ENCODE results near the gene SLC12A8. TPM values are rescaled to one million over a fixed set of nuclear protein-coding genes. Genes with fewer than 3 reads are reported as not detected.

SLC12A8 gene
- total RNA-seq, 1 donor from 2014 or later: 0.58 TPM

DNA sequence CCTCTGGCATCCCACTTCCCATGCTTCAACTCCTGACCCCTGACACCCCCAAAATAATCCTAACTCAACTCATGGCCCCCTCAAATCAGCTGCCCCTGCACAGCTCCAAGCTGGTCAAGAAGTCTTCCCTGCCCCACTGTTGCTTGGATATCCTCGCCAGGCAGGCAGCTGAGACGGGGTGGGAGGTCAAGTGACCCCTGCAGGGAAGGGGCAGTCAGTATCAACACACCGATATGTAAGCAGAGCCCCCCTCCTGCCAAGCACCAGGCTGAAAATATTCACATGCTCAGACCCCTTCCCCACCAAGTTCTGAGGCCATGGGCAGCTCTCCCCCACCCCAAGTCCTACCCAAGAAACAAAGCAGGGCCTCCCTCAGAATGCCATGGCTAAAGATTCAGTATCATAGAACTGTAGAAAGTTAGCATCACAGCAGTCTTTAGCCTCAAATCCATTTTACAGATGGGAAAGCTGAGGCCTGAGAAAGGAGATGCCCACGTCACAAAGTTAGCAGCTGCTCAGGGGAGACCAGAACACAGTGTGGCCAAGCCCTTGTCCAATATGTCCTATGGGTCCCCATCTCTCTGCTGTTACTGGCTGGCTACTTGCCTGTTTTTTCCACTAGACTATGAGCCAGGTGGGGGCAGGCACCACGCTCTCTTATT is 67.8 kb downstream of the SLC12A8 start:
- Mint-ChIP-seq H3K27me3 (no peaks in the 10 kb centered on the region), H3K4me3 (no peak overlapping the region), H3K4me1 (peaks cover 83% of the 10 kb centered on the region), H3K27ac (no peak overlapping the region), H3K9me3 (no peaks in the 10 kb centered on the region), H3K36me3 (ENCODE audit: low read depth) (no peaks in the 10 kb centered on the region)
- CTCF ChIA-PET: no interaction called here
- ATAC-seq (ENCODE audit: low read depth) (no peak), DNase-seq (no peak)
- TF ChIP-seq, protein P1, sequence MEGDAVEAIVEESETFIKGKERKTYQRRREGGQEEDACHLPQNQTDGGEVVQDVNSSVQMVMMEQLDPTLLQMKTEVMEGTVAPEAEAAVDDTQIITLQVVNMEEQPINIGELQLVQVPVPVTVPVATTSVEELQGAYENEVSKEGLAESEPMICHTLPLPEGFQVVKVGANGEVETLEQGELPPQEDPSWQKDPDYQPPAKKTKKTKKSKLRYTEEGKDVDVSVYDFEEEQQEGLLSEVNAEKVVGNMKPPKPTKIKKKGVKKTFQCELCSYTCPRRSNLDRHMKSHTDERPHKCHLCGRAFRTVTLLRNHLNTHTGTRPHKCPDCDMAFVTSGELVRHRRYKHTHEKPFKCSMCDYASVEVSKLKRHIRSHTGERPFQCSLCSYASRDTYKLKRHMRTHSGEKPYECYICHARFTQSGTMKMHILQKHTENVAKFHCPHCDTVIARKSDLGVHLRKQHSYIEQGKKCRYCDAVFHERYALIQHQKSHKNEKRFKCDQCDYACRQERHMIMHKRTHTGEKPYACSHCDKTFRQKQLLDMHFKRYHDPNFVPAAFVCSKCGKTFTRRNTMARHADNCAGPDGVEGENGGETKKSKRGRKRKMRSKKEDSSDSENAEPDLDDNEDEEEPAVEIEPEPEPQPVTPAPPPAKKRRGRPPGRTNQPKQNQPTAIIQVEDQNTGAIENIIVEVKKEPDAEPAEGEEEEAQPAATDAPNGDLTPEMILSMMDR (IDR thresholded peaks at IDR 0.05): no peak
- POLR2A ChIA-PET: no interaction called here
- intact Hi-C loops (cut with micrococcal nuclease): loop anchor here (5.0 to 10.0 kb wide), 4 partner anchors 37 to 450 kb away; partner anchors contain the start of genes OSBPL11 and ZNF148

DNA sequence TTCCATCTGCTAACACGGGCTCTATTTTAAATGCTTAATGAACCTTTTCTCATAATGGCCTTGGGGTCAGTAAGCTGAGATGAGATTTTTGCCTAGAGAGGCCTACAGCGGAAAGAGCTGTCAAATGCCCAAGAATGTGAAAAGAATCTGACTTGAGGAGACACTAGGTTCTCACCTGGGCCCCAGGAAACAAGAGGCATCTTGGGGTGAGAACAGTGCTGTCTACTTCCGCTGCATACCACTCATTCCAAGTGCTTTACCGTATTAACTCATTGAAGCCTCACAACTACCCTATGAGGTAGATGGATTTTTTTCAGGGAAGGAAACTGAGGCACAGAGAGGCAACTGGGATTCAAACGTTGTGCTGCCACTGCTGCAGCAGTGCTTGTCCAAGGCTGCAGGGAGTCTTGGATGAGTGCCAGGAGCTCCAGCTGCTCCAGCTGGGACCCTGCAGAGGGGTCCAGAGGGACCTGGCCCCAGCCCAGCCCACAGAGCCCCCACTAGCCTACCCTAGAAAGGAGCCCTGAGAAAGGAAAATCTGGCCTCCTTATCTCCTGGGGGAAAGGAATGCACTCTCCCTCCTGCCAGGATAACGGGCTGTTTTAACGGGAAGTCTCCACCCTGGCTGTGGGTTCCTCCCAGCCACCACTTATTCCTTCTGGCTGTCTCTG is 68.4 kb downstream of the SLC12A8 start:
- DNase-seq (no peak), ATAC-seq (ENCODE audit: low read depth) (no peak)
- intact Hi-C loops (cut with micrococcal nuclease): loop anchor here (2.0 to 10.0 kb wide), 4 partner anchors 149 to 451 kb away; partner anchors contain the start of genes OSBPL11 and ZNF148
- peaks cover 83% of the 10 kb centered on the region for H3K4me1 Mint-ChIP-seq
- H3K27me3 Mint-ChIP-seq: no peaks in the 10 kb centered on the region
- ChIA-PET POLR2A (interaction anchor here (0.6 kb wide), 1 partner anchor 18 kb away, joined by 3 read pairs; no protein-coding TSS in a partner anchor), CTCF (no interaction called here)
- no peak overlapping the region for H3K27ac Mint-ChIP-seq
- no peak overlapping the region for H3K4me3 Mint-ChIP-seq
- no peaks in the 10 kb centered on the region for H3K9me3 Mint-ChIP-seq
- TF ChIP-seq, protein P1 (IDR thresholded peaks at IDR 0.05): no peak
- no peaks in the 10 kb centered on the region for H3K36me3 Mint-ChIP-seq (ENCODE audit: low read depth)

DNA sequence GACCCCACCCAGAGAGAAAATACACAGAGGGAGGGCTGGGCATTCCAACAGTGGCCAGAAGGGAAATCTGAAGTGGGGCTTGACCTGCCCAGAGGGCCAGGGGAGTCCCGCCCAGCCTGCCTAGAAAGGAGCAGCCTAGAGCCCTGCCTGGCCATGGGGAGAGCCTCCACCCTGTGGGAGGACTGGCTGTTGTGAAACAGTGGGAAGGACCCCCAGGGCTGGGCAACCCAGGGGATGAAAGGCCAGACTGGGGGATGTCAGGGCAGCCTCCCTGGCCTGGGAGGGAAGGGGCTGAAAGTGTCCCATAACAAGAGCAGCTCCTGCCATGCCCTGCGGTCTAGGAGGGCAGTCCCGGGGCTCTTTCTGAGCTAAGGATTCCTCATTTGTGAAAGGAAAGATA is 69.0 kb downstream of the SLC12A8 start:
- peaks cover 77% of the 10 kb centered on the region for H3K4me1 Mint-ChIP-seq
- TF ChIP-seq, protein P1 (IDR thresholded peaks at IDR 0.05): no peak
- no peaks in the 10 kb centered on the region for H3K27me3 Mint-ChIP-seq
- intact Hi-C loops (cut with micrococcal nuclease): loop anchor here (2.0 to 10.0 kb wide), 4 partner anchors 149 to 451 kb away; partner anchors contain the start of genes OSBPL11 and ZNF148
- ChIA-PET CTCF (no interaction called here), POLR2A (interaction anchor here (0.6 kb wide), 2 partner anchors 18 to 452 kb away, joined by 3 to 6 read pairs; partner anchors contain the start of gene OSBPL11)
- H3K36me3 Mint-ChIP-seq (ENCODE audit: low read depth): no peaks in the 10 kb centered on the region
- ATAC-seq (ENCODE audit: low read depth) (no peak), DNase-seq (no peak)
- H3K4me3 Mint-ChIP-seq: no peak overlapping the region
- H3K27ac Mint-ChIP-seq: no peak overlapping the region
- H3K9me3 Mint-ChIP-seq: no peaks in the 10 kb centered on the region

DNA sequence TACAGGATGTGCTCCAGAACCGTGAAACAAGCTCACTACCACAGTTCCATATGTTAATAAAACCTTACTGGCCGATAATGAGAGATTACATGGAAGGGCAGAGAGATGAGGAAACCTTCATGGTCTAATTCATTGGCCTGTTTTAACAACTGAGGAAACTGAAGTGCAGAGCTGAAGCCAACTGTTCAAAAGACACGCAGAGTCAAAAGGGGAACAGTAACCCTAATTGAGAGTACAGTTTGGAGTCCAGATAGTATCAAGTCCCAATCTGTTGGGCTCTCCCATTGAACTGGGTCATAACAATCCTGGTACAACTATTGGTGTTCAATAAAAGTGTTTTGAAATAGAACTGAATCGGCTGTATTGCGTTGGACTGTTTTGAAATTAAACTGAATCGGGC is 69.6 kb downstream of the SLC12A8 start:
- Mint-ChIP-seq H3K4me3 (peak overlapping the region; percentile 4), H3K4me1 (peaks cover 72% of the 10 kb centered on the region), H3K27me3 (no peaks in the 10 kb centered on the region), H3K27ac (peak overlapping the region; percentile 15), H3K9me3 (no peaks in the 10 kb centered on the region), H3K36me3 (ENCODE audit: low read depth) (no peaks in the 10 kb centered on the region)
- intact Hi-C loops (cut with micrococcal nuclease): loop anchor here (2.0 to 10.0 kb wide), 4 partner anchors 148 to 452 kb away; partner anchors contain the start of genes OSBPL11 and ZNF148
- CTCF ChIA-PET: interaction anchor here (0.8 kb wide), 1 partner anchor 27 kb away, joined by 3 read pairs; no protein-coding TSS in a partner anchor
- DNase-seq: no peak
- no peak for ATAC-seq (ENCODE audit: low read depth)
- POLR2A ChIA-PET: interaction anchor here (1.9 kb wide), 1 partner anchor 22 kb away, joined by 7 read pairs; no protein-coding TSS in a partner anchor
- TF ChIP-seq, protein P1 (IDR thresholded peaks at IDR 0.05): no peak

DNA sequence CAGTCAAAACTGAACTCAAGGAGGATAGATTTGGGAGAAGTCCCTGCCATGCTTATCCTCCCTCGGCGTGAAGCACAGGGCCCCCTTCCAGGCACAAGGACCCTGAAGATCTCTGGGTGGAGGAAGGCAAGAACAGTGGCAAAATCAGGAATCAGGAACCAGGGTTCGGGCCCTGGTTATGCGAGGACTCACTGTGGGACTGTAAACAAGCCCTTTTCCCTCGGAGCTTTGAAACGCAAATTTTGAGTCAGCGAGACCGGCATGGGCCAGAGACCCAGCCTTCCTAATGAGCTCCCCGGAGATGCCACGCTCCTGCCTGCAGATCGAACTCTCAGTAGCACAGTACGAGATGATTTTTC is 70.1 kb downstream of the SLC12A8 start:
- intact Hi-C loops (cut with micrococcal nuclease): loop anchor here (2.0 to 10.0 kb wide), 4 partner anchors 148 to 452 kb away; partner anchors contain the start of genes OSBPL11 and ZNF148
- no peak for ATAC-seq (ENCODE audit: low read depth)
- Mint-ChIP-seq H3K4me1 (peaks cover 70% of the 10 kb centered on the region), H3K9me3 (no peaks in the 10 kb centered on the region), H3K4me3 (peak overlapping the region; percentile 82), H3K27me3 (no peaks in the 10 kb centered on the region), H3K27ac (peak overlapping the region; percentile 79), H3K36me3 (ENCODE audit: low read depth) (no peaks in the 10 kb centered on the region)
- ChIA-PET CTCF (interaction anchor here (0.8 kb wide), 1 partner anchor 27 kb away, joined by 3 read pairs; no protein-coding TSS in a partner anchor), POLR2A (interaction anchor here (0.5 to 1.9 kb wide), 2 partner anchors 13 to 21 kb away, joined by 4 to 7 read pairs; no protein-coding TSS in a partner anchor)
- TF ChIP-seq, protein P1 (IDR thresholded peaks at IDR 0.05): no peak
- no peak for DNase-seq
